Fibroblast of lung (primary cell): ENCODE data around the gene YAF2. TPM values are rescaled to one million over a fixed set of nuclear protein-coding genes. Genes with fewer than 3 reads are reported as not detected.
A peak's percentile ranks its signal among the peaks of the same experiment; 100 is the strongest.

ENCODE experiments used
- DNase-seq, 2 donors: peaks; one replicate each; pipeline versions ENCODE4 v3.0.0 to v3.0.0-alpha.2; 2010; ENCODE audit warnings: low read depth in 2 of 2
- H2AFZ ChIP-seq: 2 replicates; pipeline ENCODE4 v1.5.1; 2012; ENCODE audit warnings: low read length, control low read depth, inconsistent platforms
- H3K27ac ChIP-seq: 2 replicates; pipeline ENCODE4 v1.5.1; 2011; ENCODE audit warnings: low read length, control low read depth; ENCODE audit not compliant: insufficient read depth
- H3K27me3 ChIP-seq: 2 replicates; pipeline ENCODE4 v1.5.1; 2011; ENCODE audit warnings: mild to moderate bottlenecking, low read length; ENCODE audit not compliant: control insufficient read depth, insufficient read depth
- H3K36me3 ChIP-seq: 2 replicates; pipeline ENCODE4 v1.5.1; 2011; ENCODE audit warnings: low read length; ENCODE audit not compliant: control insufficient read depth, insufficient read depth
- H3K4me1 ChIP-seq: 2 replicates; pipeline ENCODE4 v1.5.1; 2011; ENCODE audit warnings: low read length; ENCODE audit not compliant: control insufficient read depth, insufficient read depth; ENCODE audit errors: extremely low read depth
- H3K4me2 ChIP-seq: 2 replicates; pipeline ENCODE4 v1.5.1; 2011; ENCODE audit warnings: low read length, control low read depth; ENCODE audit not compliant: insufficient read depth; ENCODE audit errors: extremely low read depth
- H3K4me3 ChIP-seq, 4 experiments: fragments of 200-600 bp in 1 of 4; sonication (generic) in 1 of 4; replicated peaks in 1 of 4; 2 replicates each; pipeline ENCODE4 v1.5.1; 2011 to 2016; ENCODE audit warnings: low read length in 4 of 4, low read depth in 3 of 4, mild to moderate bottlenecking in 3 of 4, control low read depth in 2 of 4, inconsistent platforms in 1 of 4, mixed read lengths in 1 of 4; ENCODE audit not compliant: insufficient read depth in 1 of 4; ENCODE audit errors: control extremely low read depth in 1 of 4
- H3K79me2 ChIP-seq: 2 replicates; pipeline ENCODE4 v1.5.1; 2012; ENCODE audit warnings: mild to moderate bottlenecking, low read length, inconsistent platforms; ENCODE audit not compliant: control insufficient read depth, insufficient read depth
- H3K9ac ChIP-seq: 2 replicates; pipeline ENCODE4 v1.5.1; 2011; ENCODE audit warnings: mild to moderate bottlenecking, low read length, control low read depth; ENCODE audit not compliant: insufficient read depth
- H3K9me3 ChIP-seq: 2 replicates; pipeline ENCODE4 v1.5.1; 2012; ENCODE audit warnings: low read depth, low read length; ENCODE audit not compliant: control insufficient read depth, insufficient read depth
- H4K20me1 ChIP-seq: 2 replicates; pipeline ENCODE4 v1.5.1; 2011; ENCODE audit warnings: low read length; ENCODE audit not compliant: control insufficient read depth, insufficient read depth; ENCODE audit errors: extremely low read depth
- CTCF ChIP-seq, 2 donors: IDR thresholded peaks in 1 of 2; conservative IDR thresholded peaks in 1 of 2; 1 replicate in 1 of 2; 2 replicates in 1 of 2; pipeline ENCODE4 v1.5.1; 2011 to 2012; ENCODE audit warnings: low read length in 2 of 2, control low read depth in 1 of 2, inconsistent platforms in 1 of 2, low read depth in 1 of 2, mild to moderate bottlenecking in 1 of 2
- EZH2 ChIP-seq: IDR thresholded peaks from 2 replicates; pipeline ENCODE4 v1.5.1; 2012; ENCODE audit warnings: low read length, control low read depth, mild to moderate bottlenecking; ENCODE audit errors: missing control alignments
- polyA plus RNA-seq, 2 donors: library from polyadenylated mRNA; depleted of rRNA in 1 of 2; stranded (reverse) in 1 of 2; unstranded in 1 of 2; fragments of >200 nt; gene quantifications; 2 replicates each; pipeline ENCODE4 v1.2.1, GENCODE V29; 2011 to 2012; ENCODE audit warnings: missing spikeins in 1 of 2
- total RNA-seq: library from RNA; depleted of rRNA; stranded (reverse); fragments of >200 nt; gene quantifications from 2 replicates; pipeline ENCODE4 v1.2.1, GENCODE V29; 2014

Gene YAF2
- total and polyA plus RNA-seq, 2 donors (not counting 1 experiment from before 2014, with no cell fraction given), result 18.0 to 25.2 TPM

- H3K4me3 ChIP-seq, result no peak overlapping the region
- no peak overlapping the region for H2AFZ ChIP-seq
- no peak overlapping the region for H3K27ac ChIP-seq
- no peaks in the 10 kb centered on the region for H4K20me1 ChIP-seq
- no peaks in the 10 kb centered on the region for H3K36me3 ChIP-seq
- no peak for TF ChIP-seq CTCF (conservative IDR thresholded peaks at IDR 0.05 in 1 of 2, IDR thresholded peaks at IDR 0.05 in 1 of 2; ENCODE audit: low read depth in 1 of 2, low read length in 2 of 2)
- TF ChIP-seq EZH2, result no peak
- H3K27me3 ChIP-seq, result no peaks in the 10 kb centered on the region
- no peaks in the 10 kb centered on the region for H3K9me3 ChIP-seq
- no peaks in the 10 kb centered on the region for H3K79me2 ChIP-seq
- H3K9ac ChIP-seq, result no peak overlapping the region
- no peak overlapping the region for H3K4me2 ChIP-seq
- DNase-seq, result no peak
- peaks cover 3% of the 10 kb centered on the region for H3K4me1 ChIP-seq
These were observed 76.5 kb downstream of the YAF2 start for GRCh38 chr12:42161529-42161928.

GRCh38 chr12:42156232-42156631 lies 81.8 kb downstream of the YAF2 start:
- H3K27ac ChIP-seq, result no peak overlapping the region
- no peaks in the 10 kb centered on the region for H3K4me1 ChIP-seq
- no peak overlapping the region for H3K4me2 ChIP-seq
- no peaks in the 10 kb centered on the region for H4K20me1 ChIP-seq
- no peaks in the 10 kb centered on the region for H3K27me3 ChIP-seq
- DNase-seq, result no peak
- no peak overlapping the region for H2AFZ ChIP-seq
- H3K79me2 ChIP-seq, result no peaks in the 10 kb centered on the region
- H3K4me3 ChIP-seq, result no peak overlapping the region
- no peaks in the 10 kb centered on the region for H3K36me3 ChIP-seq
- no peak overlapping the region for H3K9ac ChIP-seq
- no peak for TF ChIP-seq EZH2
- TF ChIP-seq CTCF (conservative IDR thresholded peaks at IDR 0.05 in 1 of 2, IDR thresholded peaks at IDR 0.05 in 1 of 2; ENCODE audit: low read depth in 1 of 2, low read length in 2 of 2), result no peak
- no peaks in the 10 kb centered on the region for H3K9me3 ChIP-seq

GRCh38 chr12:42145552-42146215 lies 92.4 kb downstream of the YAF2 start:
- Histone ChIP-seq H3K36me3 (no peaks in the 10 kb centered on the region), H3K9ac (no peak overlapping the region), H3K4me2 (no peak overlapping the region), H2AFZ (peak overlapping the region; percentile 1), H3K9me3 (no peaks in the 10 kb centered on the region), H3K27ac (no peak overlapping the region), H3K79me2 (peaks cover 23% of the 10 kb centered on the region), H3K4me1 (peaks cover 3% of the 10 kb centered on the region), H4K20me1 (no peaks in the 10 kb centered on the region), H3K4me3 (peak overlapping the region in 2 of 4 experiments; percentile 61 to 73), H3K27me3 (no peaks in the 10 kb centered on the region)
- TF ChIP-seq CTCF (conservative IDR thresholded peaks at IDR 0.05 in 1 of 2, IDR thresholded peaks at IDR 0.05 in 1 of 2; ENCODE audit: low read depth in 1 of 2, low read length in 2 of 2), result no peak
- TF ChIP-seq EZH2, result no peak
- DNase-seq, result no peak
